PFSK-1 (cell line): ENCODE measurements around the gene DNAH2.

Experiments
- FOXP2 ChIP-seq: optimal IDR thresholded peaks from 2 replicates; pipeline ENCODE3; 2011; ENCODE audit warnings: borderline replicate concordance, control low read depth, inconsistent platforms; ENCODE audit not compliant: insufficient read depth; ENCODE audit errors: extremely low read length, extremely low read depth
- POLR2AphosphoS5 ChIP-seq: IDR thresholded peaks from 2 replicates; pipeline ENCODE4 v1.6.1; 2012; ENCODE audit warnings: low read depth, mild to moderate bottlenecking, control low read depth, low read length, moderate library complexity
- SIN3A ChIP-seq: IDR thresholded peaks from 2 replicates; pipeline ENCODE4 v1.6.1; 2012; ENCODE audit warnings: mild to moderate bottlenecking, low read length, moderate library complexity, borderline replicate concordance; ENCODE audit not compliant: insufficient read depth
- TAF1 ChIP-seq: IDR thresholded peaks from 2 replicates; pipeline ENCODE4 v1.6.1; 2012; ENCODE audit warnings: low read length, control low read depth, borderline replicate concordance; ENCODE audit not compliant: insufficient read depth
- TF ChIP-seq, protein P1 (sequence below), 2 experiments: IDR thresholded peaks; 2 replicates each; pipeline versions ENCODE4 v1.6.1 to v1.8.0; 2011 to 2012; ENCODE audit warnings: low read depth in 2 of 2, low read length in 2 of 2, control low read depth in 1 of 2, inconsistent platforms in 1 of 2, mild to moderate bottlenecking in 1 of 2, moderate library complexity in 1 of 2; ENCODE audit not compliant: insufficient read depth in 1 of 2

DNAH2 gene

DNA sequence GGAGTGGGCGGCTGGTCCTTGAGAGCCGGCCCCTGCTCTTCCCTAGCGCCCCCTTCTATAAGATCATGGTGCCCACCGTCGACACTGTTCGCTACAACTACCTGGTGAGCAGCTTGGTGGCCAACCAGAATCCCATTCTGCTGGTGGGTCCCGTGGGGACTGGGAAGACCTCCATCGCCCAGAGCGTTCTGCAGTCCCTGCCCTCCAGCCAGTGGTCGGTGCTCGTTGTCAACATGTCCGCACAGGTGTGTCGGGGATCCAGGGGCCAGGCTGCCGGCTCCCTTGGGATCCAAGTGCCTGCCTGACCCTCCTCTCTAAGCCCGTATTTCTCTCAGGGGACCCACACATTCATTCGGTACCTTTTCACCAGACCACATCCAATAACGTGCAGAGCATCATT is 75.1 kb downstream of the DNAH2 start:
- TF ChIP-seq TAF1 (no peak), FOXP2 (no peak), POLR2AphosphoS5 (no peak), SIN3A (no peak)
- TF ChIP-seq, protein P1, sequence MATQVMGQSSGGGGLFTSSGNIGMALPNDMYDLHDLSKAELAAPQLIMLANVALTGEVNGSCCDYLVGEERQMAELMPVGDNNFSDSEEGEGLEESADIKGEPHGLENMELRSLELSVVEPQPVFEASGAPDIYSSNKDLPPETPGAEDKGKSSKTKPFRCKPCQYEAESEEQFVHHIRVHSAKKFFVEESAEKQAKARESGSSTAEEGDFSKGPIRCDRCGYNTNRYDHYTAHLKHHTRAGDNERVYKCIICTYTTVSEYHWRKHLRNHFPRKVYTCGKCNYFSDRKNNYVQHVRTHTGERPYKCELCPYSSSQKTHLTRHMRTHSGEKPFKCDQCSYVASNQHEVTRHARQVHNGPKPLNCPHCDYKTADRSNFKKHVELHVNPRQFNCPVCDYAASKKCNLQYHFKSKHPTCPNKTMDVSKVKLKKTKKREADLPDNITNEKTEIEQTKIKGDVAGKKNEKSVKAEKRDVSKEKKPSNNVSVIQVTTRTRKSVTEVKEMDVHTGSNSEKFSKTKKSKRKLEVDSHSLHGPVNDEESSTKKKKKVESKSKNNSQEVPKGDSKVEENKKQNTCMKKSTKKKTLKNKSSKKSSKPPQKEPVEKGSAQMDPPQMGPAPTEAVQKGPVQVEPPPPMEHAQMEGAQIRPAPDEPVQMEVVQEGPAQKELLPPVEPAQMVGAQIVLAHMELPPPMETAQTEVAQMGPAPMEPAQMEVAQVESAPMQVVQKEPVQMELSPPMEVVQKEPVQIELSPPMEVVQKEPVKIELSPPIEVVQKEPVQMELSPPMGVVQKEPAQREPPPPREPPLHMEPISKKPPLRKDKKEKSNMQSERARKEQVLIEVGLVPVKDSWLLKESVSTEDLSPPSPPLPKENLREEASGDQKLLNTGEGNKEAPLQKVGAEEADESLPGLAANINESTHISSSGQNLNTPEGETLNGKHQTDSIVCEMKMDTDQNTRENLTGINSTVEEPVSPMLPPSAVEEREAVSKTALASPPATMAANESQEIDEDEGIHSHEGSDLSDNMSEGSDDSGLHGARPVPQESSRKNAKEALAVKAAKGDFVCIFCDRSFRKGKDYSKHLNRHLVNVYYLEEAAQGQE (IDR thresholded peaks at IDR 0.05; ENCODE audit: insufficient read depth in 1 of 2, low read depth in 2 of 2, low read length in 2 of 2): no peak

DNA sequence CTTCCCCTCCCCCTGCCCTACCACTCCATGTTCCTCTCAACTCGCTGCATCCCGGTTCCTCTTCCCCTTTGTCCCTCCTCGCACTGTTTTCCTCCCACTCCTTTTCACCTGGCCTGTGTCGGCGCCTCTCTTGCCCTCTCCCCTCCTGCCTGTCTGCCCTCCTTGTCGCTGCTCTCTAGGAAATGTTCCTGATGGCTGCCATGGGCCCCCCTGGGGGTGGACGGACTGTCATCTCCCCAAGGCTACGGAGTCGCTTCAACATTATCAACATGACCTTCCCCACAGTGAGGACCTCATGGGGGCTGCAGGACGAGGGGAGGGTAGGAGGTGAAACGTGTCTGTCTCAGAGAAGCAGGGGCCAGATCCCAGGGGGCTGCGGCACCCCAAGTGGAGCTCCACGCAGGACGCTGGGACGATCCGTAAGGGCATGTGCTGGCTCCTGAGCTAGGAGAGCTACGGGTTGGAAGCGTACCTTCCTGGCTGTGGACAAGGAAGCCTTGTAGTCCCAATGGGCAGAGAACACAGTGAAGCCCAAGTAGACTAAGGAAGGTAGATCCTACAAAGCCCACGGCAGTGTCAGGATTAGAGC is 76.6 kb downstream of the DNAH2 start:
- no peak for TF ChIP-seq FOXP2
- TF ChIP-seq TAF1: no peak
- TF ChIP-seq POLR2AphosphoS5: no peak
- TF ChIP-seq SIN3A: no peak
- TF ChIP-seq, protein P1 (IDR thresholded peaks at IDR 0.05; ENCODE audit: insufficient read depth in 1 of 2, low read depth in 2 of 2, low read length in 2 of 2): no peak

DNA sequence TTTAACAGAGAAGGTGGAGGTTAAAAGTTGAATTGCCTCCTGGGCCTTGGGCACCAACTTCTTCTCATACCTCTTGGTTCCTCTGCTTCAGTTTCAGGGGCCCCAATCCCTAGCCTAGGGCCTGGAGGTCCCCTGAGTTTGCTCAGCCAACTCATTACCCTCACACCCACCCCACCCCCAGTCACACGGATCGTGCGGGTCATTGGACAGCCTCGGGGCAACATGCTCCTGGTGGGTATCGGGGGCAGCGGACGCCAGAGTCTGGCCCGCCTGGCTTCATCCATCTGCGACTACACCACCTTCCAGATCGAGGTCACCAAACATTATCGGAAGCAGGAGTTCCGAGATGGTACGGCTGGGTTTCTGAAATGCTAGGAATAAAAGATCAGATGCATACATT is 80.4 kb downstream of the DNAH2 start:
- TF ChIP-seq POLR2AphosphoS5 (no peak), TAF1 (no peak), SIN3A (no peak), FOXP2 (no peak)
- TF ChIP-seq, protein P1 (IDR thresholded peaks at IDR 0.05; ENCODE audit: insufficient read depth in 1 of 2, low read depth in 2 of 2, low read length in 2 of 2): no peak

DNA sequence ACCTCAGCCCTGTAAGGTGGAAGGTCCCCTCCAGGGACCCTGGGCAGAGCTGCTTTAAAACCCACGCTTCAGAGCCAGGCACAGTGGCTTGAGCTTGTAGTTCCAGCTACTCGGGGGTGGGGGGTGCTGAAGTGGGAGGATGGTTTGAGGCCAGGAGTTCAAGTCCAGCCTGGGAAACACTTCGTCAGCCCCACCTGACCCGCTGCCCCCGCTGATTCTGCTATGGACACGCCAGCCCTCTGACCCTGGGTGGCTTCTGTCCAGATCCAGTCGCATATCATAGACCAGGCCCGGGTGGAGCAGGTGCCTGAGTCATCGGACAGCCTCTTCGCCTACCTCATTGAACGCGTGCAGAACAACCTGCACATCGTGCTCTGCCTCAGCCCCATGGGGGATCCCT is 81.3 kb downstream of the DNAH2 start:
- TF ChIP-seq, protein P1 (IDR thresholded peaks at IDR 0.05; ENCODE audit: insufficient read depth in 1 of 2, low read depth in 2 of 2, low read length in 2 of 2): no peak
- TF ChIP-seq FOXP2 (no peak), TAF1 (no peak), POLR2AphosphoS5 (no peak), SIN3A (no peak)
